PFSK-1 (cell line): ENCODE data around the gene ZC3H10.

Source experiments
- FOXP2 ChIP-seq: optimal IDR thresholded peaks from 2 replicates; pipeline ENCODE3; 2011; ENCODE audit warnings: borderline replicate concordance, control low read depth, inconsistent platforms; ENCODE audit not compliant: insufficient read depth; ENCODE audit errors: extremely low read length, extremely low read depth
- POLR2AphosphoS5 ChIP-seq: IDR thresholded peaks from 2 replicates; pipeline ENCODE4 v1.6.1; 2012; ENCODE audit warnings: low read depth, mild to moderate bottlenecking, control low read depth, low read length, moderate library complexity

- no peak for TF ChIP-seq FOXP2
- TF ChIP-seq POLR2AphosphoS5: peak; percentile 27; the same call in 1 of the 2 replicates
Measured at GRCh38 chr12:56078931-56079722, 38.9 kb upstream of the ZC3H10 start.
